T-helper 9 cell (primary cell): Measurements from ENCODE around the gene RALGAPA1.
"Not testable (repeated sequence)": the region's sequence is repeated elsewhere in the genome, so short reads cannot be mapped to it uniquely, and the experiment has no call there.

ENCODE experiments used
- DNase-seq: peaks from one replicate; pipeline ENCODE4 v3.0.0-alpha.2; 2020

The RALGAPA1 gene

DNA sequence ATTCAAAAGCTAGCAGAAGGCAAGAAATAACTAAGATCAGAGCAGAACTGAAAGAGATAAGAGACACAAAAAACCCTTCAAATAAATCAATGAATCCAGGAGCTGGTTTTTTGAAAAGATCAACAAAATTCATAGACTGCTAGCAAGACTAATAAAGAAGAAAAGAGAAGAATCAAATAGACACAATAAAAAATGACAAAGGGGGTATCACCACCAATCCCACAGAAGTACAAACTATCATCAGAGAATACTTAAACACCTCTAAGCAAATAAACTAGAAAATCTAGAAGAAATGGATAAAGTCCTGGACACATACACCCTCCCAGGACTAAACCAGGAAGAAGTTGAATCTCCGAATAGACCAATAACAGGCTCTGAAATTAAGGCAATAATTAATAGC is 189.6 kb downstream of the RALGAPA1 start:
- not testable (repeated sequence) for DNase-seq

DNA sequence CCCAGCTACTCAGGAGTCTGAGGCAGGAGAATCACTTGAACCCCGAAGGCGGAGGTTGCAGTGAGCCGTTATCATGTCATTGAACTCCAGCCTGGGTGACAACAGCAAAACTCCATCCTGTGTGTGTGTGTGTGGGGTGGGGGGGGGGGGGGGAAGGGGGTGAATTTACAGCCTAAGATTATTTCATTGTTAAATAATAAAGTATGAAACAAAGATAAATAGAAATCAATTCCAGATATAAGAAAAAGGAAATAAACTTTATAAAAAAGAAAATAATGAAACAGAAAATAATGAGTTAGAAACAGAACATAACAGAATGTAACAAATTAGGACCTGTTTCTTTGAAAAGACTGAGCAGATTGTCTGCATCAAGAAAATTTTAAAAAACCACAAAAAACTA is 191.6 kb downstream of the RALGAPA1 start:
- DNase-seq = no peak

DNA sequence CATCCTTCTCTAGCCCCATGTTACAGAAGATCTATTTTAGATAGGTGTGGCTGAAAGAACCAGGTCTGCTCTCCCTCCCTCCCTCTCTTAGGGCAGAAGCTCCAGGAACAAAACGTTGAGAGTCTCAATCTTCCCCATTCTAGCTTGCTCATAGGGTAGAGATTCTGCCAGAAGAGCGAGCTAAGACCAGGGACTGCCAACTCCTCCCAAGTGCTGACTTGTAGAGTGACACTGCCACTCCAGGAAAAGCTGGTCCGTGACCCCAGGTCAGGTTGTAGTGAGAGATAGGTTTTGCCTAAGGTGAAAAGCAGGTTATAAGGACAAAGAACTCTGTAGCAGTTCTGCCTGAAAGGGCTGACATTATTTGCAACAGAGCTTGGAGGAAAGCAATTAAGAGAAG is 201.7 kb downstream of the RALGAPA1 start:
- DNase-seq = no peak

DNA sequence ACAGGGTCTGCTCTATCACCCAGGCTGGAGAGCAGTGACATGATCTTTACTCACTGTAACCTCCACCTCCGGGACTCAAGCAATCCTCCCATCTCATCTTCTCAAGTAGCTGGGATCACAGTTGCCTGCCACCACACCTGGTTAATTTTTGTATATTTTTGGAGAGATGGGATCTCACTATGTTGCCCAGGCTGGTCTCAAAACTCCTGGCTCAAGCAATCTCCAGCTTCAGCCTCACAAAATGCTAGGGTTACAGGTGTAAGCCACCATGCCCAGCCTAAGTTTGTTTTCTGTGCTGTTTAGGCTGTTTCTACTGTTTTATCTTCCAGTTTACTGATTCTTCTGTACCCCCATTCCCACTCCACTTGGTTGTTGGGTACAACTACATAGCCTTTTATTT is 208.8 kb downstream of the RALGAPA1 start:
- no peak for DNase-seq

DNA sequence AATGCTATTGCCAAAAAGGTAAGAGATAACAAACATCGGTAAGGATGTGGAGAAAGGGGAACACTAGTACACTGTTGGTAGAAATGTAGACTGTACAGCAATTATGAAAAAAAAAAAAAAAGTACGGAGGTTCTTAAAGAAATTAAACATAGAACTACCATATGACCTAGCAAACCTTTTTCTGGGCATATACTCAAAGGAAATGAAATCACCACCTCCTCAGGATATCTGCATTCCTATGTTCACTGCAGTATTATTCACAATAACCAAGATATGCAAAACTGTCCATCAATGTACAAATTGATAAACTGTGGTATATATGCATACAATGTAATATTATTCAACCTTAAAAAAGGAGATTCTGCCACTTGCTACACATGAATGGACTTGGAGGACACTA is 214.5 kb downstream of the RALGAPA1 start:
- DNase-seq = no peak

DNA sequence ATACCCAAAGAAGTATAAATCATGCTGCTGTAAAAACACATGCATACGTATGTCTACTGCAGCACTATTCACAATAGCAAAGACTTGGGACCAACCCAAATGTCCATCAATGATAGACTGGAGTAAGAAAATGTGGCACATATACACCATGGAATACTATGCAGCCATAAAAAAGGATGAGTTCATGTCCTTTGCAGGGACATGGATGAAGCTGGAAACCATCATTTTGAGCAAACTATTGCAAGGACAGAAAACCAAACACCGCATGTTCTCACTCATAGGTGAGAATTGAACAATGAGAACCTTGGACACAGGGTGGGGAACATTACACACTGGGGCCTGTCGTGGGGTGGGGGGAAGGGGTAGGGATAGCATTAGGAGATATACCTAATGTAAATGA is 221.7 kb downstream of the RALGAPA1 start:
- not testable (repeated sequence) for DNase-seq

DNA sequence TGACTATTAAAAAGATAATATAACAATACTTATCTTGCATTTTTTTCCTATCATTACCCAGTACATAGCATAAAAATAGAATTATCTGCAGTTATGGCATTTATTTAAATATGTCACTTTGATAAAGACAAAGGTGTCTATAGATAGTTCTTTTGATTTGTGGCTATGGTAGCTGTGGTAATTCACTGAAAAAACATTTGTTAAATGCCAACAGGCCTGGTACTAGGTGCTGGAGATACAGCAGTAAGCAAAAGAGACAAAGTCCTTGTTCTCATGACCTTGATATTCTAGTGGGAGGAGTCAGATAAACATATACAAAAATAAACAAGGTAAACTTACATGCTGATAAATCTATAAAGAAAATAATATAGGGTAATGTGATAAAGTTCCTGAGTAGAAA is 230.5 kb downstream of the RALGAPA1 start:
- no peak for DNase-seq

DNA sequence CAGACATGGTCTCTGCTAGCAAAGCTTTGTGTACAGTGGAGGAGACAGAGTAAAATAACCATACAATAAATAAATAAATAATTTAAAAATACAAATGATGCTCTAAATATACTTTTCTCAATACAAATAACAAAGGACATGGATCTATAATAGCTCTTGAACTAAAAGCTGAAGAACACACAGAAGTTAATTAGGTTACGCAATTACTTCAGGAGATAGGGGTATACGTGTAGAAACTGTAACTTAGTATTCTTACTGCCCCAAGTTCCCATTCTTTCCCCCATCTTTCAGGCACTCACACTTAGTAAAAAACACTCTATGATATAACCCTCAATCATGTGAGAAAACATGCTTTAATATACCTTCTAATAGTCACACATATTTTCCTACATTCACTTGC is 231.0 kb downstream of the RALGAPA1 start:
- DNase-seq = no peak

DNA sequence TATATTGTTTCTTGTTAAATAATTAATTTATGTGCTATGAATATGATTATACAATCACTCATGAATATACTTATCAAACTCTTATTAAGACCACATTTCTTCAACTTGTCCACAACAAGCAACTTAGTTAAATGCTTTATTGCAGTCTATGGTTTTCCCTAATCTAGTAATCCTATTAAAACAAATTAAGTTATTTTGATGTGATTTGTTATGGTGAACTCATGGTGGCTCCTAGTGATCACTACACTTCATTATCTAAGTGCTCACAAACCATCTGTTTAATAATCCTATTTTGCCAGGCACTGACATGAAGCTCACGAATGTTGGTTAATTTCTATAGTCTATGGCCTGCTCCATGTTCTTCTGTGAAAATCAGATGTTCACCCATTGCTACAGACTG is 232.2 kb downstream of the RALGAPA1 start:
- no peak for DNase-seq

DNA sequence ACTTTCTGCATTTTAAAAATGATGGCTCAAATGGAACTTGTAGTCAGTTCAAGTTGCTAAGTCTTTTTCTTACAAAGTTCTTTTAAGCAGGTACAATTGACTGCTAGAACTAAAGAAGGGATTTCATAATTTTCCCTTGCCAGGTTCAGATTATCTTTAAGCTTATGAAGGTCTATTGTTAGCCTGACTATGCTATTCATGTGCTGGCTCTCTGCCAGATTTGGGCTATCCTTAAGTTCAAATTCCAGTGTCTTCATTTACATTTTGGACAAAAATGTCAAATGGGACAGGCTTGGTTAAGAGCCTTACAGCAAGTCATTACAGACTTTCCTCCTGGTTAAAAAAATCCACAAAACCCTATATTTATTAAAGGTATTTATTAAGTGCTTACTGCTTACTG is 232.8 kb downstream of the RALGAPA1 start:
- no peak for DNase-seq

DNA sequence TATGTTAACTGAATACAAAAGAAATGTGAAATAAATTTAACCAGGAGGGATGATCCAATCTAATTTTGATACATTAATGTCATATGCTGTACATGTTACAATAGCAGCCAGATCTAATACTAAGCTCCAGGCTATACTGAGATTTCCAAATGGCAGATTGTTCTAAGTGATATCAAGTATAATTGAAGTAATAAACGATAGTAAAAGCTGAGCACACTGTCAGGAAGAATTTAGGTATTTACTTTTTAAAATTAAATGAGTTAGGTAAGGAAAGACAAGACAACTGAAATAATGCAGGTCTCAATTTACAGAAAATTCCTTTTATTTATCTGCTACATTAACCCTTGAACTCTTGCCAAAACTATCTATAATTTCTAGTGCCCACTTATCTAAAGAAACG is 235.2 kb downstream of the RALGAPA1 start:
- DNase-seq = no peak

DNA sequence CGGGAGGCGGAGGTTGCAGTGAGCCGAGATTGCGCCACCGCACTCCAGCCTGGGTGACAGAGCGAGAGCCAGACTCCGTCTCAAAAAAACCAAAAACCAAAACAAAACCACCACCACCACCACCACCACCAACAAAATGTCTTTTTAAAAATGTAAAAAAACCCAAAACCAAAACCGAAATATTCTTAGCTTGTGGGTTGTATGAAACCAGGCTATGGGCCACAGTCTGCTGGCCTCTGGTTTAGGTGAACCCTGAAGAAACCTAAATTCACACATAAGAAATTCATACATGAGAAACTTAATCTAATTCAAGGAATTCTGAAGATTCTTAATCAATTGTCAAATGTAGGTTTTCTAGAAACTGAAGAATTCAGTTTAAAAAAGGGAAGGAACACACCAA is 237.5 kb downstream of the RALGAPA1 start:
- no peak for DNase-seq

DNA sequence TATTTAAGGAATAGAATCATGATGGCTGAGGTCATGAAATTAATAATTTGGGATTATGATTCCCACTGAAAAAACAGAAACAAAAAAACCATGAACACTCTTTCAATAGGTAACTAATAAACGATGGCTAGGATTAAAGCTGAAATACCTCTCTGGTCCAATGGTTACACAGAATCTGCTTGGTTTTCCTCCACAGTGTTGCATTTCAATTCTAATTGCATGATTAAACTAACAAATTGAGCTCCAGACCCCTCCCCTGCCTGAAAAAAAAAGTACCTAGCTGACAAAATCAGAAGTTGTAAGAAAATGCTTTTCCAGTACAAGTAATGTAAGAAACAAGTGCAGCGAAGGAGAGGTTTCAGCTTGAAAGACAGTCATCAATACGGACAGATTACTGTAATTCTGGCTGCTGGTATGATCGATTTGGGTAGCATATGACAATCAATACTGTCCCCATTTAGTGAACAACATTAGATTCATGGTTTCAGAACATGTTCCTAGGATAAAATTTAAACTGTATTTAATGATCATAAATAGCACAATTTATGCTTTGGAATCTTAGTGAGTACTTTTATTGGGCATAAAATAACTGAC is 243.1 kb downstream of the RALGAPA1 start:
- no peak for DNase-seq

DNA sequence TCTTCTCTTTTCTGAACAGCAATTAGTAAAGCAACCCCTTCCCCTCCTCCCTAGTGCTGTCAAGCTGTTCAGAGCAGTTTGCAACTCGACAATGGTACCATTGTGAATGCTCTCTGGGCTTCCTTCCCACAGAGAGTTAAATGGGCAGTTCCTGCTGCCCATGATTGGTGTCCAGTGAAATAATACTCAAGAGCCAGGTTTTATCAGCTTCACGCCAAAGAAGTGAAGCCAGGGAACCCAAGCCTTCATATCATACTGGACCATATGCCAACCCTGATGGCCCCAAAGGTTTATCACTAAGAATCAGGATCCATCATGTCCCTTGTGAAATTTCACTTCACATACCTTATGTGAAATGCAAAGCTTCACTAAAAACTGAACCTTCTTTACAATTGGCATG is 250.4 kb downstream of the RALGAPA1 start:
- DNase-seq = no peak

DNA sequence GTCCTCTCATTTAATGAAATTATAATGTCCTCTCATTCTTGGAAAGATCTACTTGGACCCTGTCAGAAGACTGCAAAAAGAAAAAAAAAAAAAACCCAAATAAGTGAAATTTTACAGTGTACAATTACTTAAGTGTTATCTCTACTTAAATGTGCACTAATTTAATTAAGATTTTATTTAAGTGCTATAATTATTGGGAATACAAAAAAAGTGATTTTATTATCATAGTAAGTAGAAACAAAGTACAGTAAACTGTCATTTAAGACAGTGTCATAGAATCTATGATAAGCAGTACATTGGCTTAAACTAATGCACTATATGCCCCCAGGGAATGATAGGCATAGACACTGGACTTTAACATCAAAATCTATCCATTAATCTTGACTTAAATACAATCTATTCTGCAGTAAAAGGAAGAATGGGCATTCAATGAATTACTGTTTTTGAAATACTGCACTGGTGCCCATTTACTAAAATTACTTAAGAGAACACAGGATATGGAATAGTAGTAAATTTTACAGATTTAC is 251.8 kb downstream of the RALGAPA1 start:
- DNase-seq = no peak

DNA sequence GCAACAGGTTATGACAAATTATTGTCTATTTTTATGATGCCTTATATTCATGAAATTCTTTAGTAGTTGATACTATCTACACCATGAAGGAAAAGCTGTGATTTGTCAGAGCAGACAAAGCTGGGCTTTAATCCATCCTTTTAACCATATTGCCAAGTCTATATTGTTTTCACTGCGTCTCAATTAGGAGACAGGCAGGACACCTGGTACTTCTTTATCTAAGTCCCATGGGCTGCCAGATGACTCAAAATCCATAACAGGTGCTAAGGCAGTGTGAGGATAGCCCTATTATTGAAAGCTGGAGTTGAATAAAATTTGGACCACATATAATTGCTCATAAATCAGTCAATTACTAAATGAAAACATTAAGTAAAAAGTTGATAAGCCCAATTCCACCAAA is 252.5 kb downstream of the RALGAPA1 start:
- no peak for DNase-seq

DNA sequence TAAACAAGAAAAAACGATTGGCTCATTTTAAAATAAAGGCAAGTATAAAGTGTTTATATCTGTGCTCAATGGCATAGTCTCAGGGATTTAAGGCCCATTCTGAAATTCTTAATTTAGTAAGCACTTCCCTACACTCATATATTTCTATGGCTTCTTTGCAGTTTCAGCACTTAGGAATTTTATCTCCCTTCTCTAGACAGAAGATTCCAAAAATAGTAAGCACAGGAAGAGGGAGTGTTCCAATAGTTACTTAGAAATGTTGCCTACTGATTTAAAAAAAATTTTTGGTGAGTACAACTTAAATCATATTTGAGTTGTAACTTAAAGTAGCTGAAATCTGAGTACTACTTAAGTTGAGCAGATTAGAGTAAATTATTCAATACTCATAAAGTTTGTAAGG is 255.3 kb downstream of the RALGAPA1 start:
- DNase-seq = no peak

DNA sequence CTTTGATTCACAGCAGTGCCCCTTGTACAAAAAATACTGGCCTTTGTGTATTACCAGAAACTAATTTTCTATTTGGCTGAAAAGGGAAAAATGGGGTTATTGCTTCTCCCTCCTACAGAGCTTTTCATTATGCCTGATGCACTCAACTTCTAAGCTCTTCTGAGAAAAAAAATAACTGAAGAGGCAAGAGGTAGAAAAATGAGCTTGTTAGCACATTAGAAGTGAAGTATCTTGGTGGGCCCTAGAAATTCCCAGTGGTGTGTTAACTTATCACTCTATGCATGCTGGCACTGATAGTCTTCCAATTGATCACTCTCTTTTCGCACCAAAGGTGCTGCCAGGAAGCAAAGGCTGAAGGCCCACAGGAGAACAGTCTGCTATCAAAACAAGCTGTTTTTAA is 258.0 kb downstream of the RALGAPA1 start:
- DNase-seq = no peak

DNA sequence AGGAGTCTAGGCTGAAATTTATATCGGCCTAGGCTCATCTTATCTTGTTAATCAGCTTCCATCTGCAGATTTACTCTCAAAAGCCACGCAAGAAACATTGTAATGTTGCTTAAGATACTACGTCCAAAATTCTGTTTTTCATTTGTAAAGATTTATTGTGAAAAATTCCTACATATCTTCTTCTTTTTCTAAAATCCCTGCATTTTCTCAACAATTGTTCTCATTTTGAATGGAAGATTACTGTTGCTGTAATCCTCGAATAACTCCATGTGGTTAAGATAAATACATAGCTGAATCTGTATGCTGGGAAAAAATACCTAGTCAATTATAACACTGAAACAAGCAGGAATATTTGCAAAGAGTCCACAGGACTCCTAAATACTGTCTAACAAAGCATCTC is 259.5 kb downstream of the RALGAPA1 start:
- no peak for DNase-seq

DNA sequence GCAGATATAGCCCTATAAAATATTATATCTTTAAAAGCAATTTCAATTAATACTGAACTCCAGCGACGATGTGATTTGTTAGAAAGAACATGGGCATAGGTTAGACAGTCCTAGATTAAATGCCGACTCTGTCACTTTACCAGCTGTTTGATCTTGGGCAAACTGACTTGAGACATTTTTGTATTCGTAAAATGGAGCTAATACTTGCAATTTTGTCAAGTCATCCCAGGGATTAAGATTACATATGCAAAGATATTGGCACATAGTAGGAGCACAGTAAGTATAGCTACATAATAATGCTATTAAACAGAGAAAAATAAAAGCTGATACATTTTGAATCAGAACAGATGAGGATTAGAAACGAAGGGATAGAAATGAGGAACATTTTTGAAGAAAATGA is 266.1 kb downstream of the RALGAPA1 start:
- no peak for DNase-seq

DNA sequence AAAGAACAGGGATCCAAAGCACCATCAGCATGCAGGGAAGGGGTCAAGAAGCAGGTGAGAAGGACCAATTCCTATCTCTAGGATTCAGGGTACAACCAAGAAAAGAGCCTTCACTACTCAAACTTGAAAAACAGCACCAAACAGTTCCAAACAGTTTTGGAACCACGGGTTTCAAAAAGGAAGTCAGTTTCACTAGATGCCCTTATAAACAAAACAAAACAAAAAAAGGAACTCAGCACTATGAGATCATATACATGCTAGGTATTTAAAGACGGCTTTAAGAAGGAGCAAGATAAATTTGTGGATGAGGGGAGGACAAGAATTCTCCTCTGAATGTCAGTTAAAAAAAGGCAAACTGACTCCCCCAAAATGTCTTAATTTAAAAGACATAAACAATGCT is 269.1 kb downstream of the RALGAPA1 start:
- DNase-seq = no peak

DNA sequence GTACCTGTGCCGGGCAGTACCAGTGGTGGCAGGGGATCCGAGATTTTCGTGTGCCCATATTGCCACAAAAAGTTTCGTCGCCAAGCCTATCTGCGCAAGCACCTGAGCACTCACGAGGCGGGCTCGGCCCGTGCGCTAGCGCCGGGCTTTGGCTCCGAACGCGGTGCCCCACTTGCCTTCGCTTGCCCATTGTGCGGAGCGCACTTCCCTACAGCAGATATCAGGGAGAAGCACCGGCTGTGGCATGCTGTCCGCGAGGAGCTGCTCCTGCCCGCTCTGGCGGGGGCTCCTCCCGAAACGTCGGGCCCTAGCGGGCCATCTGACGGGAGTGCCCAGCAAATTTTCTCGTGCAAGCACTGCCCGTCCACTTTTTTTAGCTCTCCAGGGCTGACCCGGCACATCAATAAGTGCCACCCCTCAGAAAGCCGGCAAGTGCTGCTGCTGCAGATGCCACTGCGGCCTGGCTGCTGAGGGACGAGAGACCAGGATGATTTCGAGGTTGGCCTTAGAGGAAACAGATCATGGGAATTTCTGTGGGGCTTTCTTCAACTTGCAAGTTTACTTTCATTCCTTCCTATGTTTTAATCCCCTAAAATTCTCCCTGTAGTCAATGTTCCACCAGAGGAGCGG is 273.5 kb downstream of the RALGAPA1 start:
- no peak for DNase-seq

DNA sequence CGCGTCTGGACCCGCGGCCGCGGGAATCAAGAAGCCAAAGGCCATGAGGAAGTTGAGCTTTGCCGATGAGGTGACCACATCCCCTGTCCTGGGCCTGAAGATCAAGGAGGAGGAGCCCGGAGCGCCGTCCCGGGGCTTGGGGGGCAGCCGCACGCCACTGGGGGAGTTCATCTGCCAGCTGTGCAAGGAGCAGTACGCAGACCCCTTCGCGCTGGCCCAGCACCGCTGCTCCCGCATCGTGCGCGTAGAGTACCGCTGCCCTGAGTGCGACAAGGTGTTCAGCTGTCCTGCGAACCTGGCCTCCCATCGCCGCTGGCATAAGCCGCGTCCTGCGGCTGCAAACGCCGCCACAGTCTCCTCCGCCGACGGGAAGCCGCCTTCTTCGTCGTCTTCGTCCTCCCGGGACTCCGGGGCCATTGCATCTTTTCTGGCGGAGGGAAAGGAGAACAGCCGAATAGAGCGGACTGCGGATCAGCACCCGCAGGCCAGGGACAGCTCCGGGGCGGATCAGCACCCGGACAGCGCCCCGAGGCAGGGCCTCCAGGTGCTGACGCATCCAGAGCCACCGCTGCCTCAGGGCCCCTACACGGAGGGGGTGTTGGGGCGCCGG is 274.1 kb downstream of the RALGAPA1 start:
- peak; percentile 50 for DNase-seq

DNA sequence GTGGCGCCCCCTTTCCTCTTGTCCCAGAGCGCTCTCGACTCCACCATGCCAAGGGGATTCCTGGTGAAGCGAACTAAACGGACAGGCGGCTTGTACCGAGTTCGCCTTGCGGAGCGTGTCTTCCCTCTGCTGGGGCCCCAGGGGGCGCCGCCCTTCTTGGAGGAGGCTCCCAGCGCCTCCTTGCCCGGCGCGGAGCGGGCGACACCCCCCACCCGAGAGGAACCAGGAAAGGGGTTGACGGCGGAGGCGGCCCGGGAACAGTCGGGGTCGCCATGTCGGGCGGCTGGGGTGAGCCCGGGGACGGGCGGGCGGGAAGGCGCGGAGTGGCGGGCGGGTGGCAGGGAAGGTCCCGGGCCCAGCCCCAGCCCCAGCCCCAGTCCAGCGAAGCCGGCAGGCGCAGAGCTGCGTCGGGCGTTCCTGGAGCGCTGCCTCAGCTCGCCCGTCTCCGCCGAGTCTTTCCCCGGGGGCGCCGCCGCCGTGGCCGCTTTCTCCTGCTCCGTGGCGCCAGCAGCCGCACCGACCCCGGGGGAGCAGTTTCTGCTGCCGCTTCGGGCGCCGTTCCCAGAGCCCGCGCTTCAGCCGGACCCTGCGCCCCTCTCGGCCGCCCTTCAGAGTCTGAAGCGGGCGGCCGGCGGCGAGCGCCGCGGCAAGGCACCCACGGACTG is 274.8 kb downstream of the RALGAPA1 start:
- DNase-seq = no peak
